ENCODE data around the gene RNF121. TPM values are rescaled to one million over a fixed set of nuclear protein-coding genes. Genes with fewer than 3 reads are reported as not detected.

The RNF121 gene
- total and polyA plus RNA-seq, 2 donors (not counting 1 experiment from before 2014, with no cell fraction given): 31.7 to 56.0 TPM

DNA sequence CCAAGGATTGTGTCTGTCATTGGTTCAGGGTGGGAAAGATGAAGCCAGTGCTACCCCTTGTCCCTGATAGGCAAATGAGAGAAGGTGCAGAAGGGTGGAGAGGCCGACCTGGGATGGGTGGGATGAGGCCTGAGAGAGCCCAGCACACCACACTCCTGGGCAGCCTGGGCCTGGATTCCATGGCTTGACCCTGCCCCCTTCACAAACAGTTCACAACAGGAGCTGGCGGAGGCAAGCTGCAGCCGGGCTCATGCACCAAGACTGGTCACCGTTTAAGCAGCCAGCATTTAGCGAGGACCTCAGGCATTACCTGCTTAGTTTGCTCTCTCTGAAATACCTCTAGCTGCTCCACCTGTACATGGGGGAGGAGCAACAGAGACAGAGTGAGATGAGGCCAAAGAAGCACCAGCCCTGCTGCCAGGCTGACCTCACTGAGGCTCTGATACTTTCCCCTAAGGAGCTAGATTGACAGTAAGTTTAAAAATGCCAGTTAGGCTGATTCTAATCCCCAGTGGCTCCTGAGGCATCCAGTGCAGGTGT lies 83.3 kb downstream of the RNF121 start:
- H3K4me2 ChIP-seq (replicated peaks; ENCODE audit: low read depth, low read length, poor library complexity, severe bottlenecking): no peak overlapping the region
- DNase-seq (no peak), ATAC-seq (ENCODE audit: low read depth) (no peak)
- H3K79me2 ChIP-seq (ENCODE audit: control insufficient read depth, insufficient read depth, low read length): peaks cover 8% of the 10 kb centered on the region
- H3K4me1 ChIP-seq (ENCODE audit: control insufficient read depth in 2 of 2, insufficient read depth in 2 of 2, low read length in 2 of 2): no peaks in the 10 kb centered on the region
- no peak overlapping the region for H3K4me3 Mint-ChIP-seq
- POLR2A ChIA-PET: interaction anchor here (0.5 to 1.1 kb wide), 3 partner anchors 19 to 235 kb away, joined by 3 to 8 read pairs (median 3); no protein-coding TSS in a partner anchor
- TF ChIP-seq, protein P1, sequence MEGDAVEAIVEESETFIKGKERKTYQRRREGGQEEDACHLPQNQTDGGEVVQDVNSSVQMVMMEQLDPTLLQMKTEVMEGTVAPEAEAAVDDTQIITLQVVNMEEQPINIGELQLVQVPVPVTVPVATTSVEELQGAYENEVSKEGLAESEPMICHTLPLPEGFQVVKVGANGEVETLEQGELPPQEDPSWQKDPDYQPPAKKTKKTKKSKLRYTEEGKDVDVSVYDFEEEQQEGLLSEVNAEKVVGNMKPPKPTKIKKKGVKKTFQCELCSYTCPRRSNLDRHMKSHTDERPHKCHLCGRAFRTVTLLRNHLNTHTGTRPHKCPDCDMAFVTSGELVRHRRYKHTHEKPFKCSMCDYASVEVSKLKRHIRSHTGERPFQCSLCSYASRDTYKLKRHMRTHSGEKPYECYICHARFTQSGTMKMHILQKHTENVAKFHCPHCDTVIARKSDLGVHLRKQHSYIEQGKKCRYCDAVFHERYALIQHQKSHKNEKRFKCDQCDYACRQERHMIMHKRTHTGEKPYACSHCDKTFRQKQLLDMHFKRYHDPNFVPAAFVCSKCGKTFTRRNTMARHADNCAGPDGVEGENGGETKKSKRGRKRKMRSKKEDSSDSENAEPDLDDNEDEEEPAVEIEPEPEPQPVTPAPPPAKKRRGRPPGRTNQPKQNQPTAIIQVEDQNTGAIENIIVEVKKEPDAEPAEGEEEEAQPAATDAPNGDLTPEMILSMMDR (IDR thresholded peaks at IDR 0.05): no peak
- TF ChIP-seq EZH2 (IDR thresholded peaks at IDR 0.05; ENCODE audit: borderline replicate concordance, insufficient read depth, low read depth, low read length, poor library complexity, severe bottlenecking): no peak
- no peak overlapping the region for H2AFZ ChIP-seq (ENCODE audit: insufficient read depth, low read depth, low read length, poor library complexity, severe bottlenecking)
- H3K9ac ChIP-seq (ENCODE audit: low read length): no peak overlapping the region
- CTCF ChIA-PET: interaction anchor here (5.3 kb wide), 1 partner anchor 13 kb away, joined by 36 read pairs; no protein-coding TSS in a partner anchor
- intact Hi-C loops (cut with micrococcal nuclease): no loop called here
- H3K9me3 Mint-ChIP-seq (ENCODE audit: insufficient read depth): no peaks in the 10 kb centered on the region
- no peaks in the 10 kb centered on the region for H3K27me3 ChIP-seq (replicated peaks in 1 of 4; ENCODE audit: control extremely low read depth in 1 of 4, control insufficient read depth in 3 of 4, insufficient read depth in 4 of 4, low read length in 3 of 4)
- no peak overlapping the region for H3K27ac ChIP-seq (ENCODE audit: low read length in 2 of 2)
- H3K4me3 ChIP-seq (ENCODE audit: control extremely low read depth in 1 of 5, extremely low read depth in 1 of 5, insufficient read depth in 1 of 5, low read depth in 2 of 5, low read length in 4 of 5): no peak overlapping the region
- H3K27me3 Mint-ChIP-seq: no peaks in the 10 kb centered on the region
- no peak overlapping the region for H3K27ac Mint-ChIP-seq
- WGBS (ENCODE audit: insufficient coverage): 95% methylated on average over 4 of the region's 5 CpGs
- H3K9me3 ChIP-seq (ENCODE audit: control extremely low read depth in 1 of 3, control insufficient read depth in 2 of 3, insufficient read depth in 1 of 3, low read length in 2 of 3): no peaks in the 10 kb centered on the region
- no peaks in the 10 kb centered on the region for H3K4me1 Mint-ChIP-seq
- H4K20me1 ChIP-seq (ENCODE audit: control insufficient read depth, insufficient read depth, low read length, poor library complexity, severe bottlenecking): peaks cover 69% of the 10 kb centered on the region
- peaks cover 1 to 99% of the 10 kb centered on the region in 2 experiments for H3K36me3 ChIP-seq (replicated peaks in 1 of 2; ENCODE audit: control extremely low read depth in 1 of 2, control insufficient read depth in 1 of 2, extremely low read depth in 1 of 2, insufficient read depth in 2 of 2, low read length in 1 of 2)

DNA sequence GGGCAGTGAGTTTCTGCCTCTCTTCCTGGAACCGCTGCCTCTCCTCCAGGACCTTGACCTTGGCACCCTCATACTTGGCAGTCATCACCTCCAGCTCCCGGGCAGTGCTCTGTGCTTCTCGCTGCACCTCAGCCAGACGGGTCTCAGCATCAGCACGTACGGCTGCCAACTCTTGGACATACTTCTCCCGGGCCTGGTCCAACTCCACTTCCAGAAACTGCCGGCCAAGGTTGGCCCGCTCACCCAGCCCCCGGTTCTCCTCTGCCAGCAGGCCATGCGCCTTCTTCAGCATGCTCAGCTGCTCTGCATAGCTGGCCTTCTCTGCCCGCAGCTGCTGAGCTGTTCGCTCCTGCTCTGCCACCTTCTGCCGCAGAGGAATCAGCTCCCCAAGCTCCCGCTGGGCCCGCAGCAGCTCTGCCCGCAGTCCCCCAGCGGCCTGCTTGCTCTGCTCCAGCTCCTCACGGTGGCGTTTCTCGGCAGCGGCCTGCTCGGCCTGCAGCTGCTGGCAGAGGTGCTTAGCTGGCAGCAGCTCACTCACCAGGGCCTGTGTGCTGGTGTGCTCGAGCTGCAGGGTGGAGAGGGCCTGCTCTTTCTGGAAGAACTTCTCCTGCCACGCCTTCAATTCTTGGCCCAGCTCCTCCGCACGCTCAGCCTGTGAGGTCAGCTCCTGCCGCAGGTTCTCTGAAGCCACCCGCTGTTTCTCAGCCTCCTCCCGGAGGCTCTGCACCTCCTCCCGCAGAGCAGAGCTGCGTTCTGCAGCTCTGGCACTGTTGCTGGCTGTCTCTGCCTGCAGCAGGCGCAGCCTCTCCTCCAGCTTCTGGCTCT lies 84.3 kb downstream of the RNF121 start:
- DNase-seq: no peak

More for the DNA sequence above, 84.3 kb downstream of the RNF121 start:
- Mint-ChIP-seq H3K4me3 (no peak overlapping the region), H3K4me1 (no peaks in the 10 kb centered on the region), H3K27me3 (no peaks in the 10 kb centered on the region), H3K9me3 (ENCODE audit: insufficient read depth) (no peaks in the 10 kb centered on the region), H3K27ac (no peak overlapping the region)
- H3K79me2 ChIP-seq (ENCODE audit: control insufficient read depth, insufficient read depth, low read length): peaks cover 13% of the 10 kb centered on the region
- no peaks in the 10 kb centered on the region for H3K4me1 ChIP-seq (ENCODE audit: control insufficient read depth in 2 of 2, insufficient read depth in 2 of 2, low read length in 2 of 2)
- peaks cover 76% of the 10 kb centered on the region for H4K20me1 ChIP-seq (ENCODE audit: control insufficient read depth, insufficient read depth, low read length, poor library complexity, severe bottlenecking)
- H3K9ac ChIP-seq (ENCODE audit: low read length): no peak overlapping the region
- H3K27me3 ChIP-seq (replicated peaks in 1 of 4; ENCODE audit: control extremely low read depth in 1 of 4, control insufficient read depth in 3 of 4, insufficient read depth in 4 of 4, low read length in 3 of 4): no peaks in the 10 kb centered on the region
- ATAC-seq (ENCODE audit: low read depth): no peak
- peaks cover 1 to 99% of the 10 kb centered on the region in 2 experiments for H3K36me3 ChIP-seq (replicated peaks in 1 of 2; ENCODE audit: control extremely low read depth in 1 of 2, control insufficient read depth in 1 of 2, extremely low read depth in 1 of 2, insufficient read depth in 2 of 2, low read length in 1 of 2)
- WGBS (ENCODE audit: insufficient coverage): 97% methylated on average over 32 of the region's 33 CpGs
- no peaks in the 10 kb centered on the region for H3K9me3 ChIP-seq (ENCODE audit: control extremely low read depth in 1 of 3, control insufficient read depth in 2 of 3, insufficient read depth in 1 of 3, low read length in 2 of 3)
- intact Hi-C loops (cut with micrococcal nuclease): no loop called here
- H2AFZ ChIP-seq (ENCODE audit: insufficient read depth, low read depth, low read length, poor library complexity, severe bottlenecking): no peak overlapping the region
- H3K4me2 ChIP-seq (replicated peaks; ENCODE audit: low read depth, low read length, poor library complexity, severe bottlenecking): no peak overlapping the region
- POLR2A ChIA-PET: interaction anchor here (1.1 kb wide), 1 partner anchor 19 kb away, joined by 3 read pairs; no protein-coding TSS in a partner anchor
- CTCF ChIA-PET: interaction anchor here (5.3 kb wide), 1 partner anchor 12 kb away, joined by 36 read pairs; no protein-coding TSS in a partner anchor
- TF ChIP-seq, protein P1 (IDR thresholded peaks at IDR 0.05): no peak
- TF ChIP-seq EZH2 (IDR thresholded peaks at IDR 0.05; ENCODE audit: borderline replicate concordance, insufficient read depth, low read depth, low read length, poor library complexity, severe bottlenecking): no peak
- H3K27ac ChIP-seq (ENCODE audit: low read length in 2 of 2): no peak overlapping the region
- no peak overlapping the region for H3K4me3 ChIP-seq (ENCODE audit: control extremely low read depth in 1 of 5, extremely low read depth in 1 of 5, insufficient read depth in 1 of 5, low read depth in 2 of 5, low read length in 4 of 5)
